Measurements from ENCODE around the gene ZC3H10.
"Not testable (repeated sequence)": the region's sequence is repeated elsewhere in the genome, so short reads cannot be mapped to it uniquely, and the experiment has no call there.

ZC3H10 gene, protein sequence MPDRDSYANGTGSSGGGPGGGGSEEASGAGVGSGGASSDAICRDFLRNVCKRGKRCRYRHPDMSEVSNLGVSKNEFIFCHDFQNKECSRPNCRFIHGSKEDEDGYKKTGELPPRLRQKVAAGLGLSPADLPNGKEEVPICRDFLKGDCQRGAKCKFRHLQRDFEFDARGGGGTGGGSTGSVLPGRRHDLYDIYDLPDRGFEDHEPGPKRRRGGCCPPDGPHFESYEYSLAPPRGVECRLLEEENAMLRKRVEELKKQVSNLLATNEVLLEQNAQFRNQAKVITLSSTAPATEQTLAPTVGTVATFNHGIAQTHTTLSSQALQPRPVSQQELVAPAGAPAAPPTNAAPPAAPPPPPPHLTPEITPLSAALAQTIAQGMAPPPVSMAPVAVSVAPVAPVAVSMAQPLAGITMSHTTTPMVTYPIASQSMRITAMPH

DNA sequence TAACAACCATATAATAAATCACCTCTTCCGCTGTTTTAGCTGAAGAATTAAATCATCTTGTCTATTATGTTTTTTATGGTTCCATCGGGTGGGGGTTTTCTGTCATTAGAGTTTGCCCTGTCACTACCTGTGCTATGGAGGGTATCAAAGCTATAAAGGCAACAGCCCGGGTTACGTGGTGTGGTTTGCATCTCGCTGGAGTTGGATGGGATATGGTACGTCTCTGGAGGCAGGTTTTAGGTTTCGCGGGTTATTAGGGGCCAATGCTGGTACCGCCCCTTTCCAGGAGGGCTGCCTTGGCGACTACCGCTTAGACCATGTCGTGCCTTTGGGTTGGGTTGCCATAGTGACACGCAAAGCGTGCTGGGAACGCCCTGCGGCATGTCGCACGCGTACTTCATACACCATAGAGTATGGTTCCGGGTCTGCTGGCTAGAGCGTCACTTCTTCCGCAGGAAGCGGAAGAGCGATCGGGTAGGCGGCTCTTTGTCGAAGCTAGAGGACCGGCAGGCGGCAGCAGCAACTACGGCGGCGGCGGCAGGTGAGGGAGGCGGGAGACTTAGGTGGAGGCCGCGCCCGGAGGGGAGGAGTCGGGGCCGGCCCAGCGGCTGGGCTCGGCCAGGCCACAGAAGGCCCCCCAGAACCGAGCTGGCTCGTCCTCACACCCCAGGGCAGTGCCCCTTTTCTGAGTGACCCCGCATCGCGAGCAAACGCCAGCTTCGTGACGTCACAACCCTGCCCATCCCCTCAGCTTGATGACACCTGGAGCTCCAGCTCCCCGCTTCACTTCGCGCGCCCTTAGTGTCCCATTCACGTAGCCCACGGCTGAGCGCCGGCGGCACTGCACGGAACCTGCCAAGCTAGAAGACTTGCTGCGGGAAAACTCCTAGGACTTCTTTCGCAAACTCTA lies at the start of gene ZC3H10:
Gene ZC3H10, plus strand, starts transcription at position 489 of the 910 bp plus-strand sequence. CDS start 2,297 bp downstream, outside the sequence.
- DNase-seq (ENCODE audit: low read depth in 2 of 2, low spot score in 1 of 2) = peak; percentile 93 to 95

DNA sequence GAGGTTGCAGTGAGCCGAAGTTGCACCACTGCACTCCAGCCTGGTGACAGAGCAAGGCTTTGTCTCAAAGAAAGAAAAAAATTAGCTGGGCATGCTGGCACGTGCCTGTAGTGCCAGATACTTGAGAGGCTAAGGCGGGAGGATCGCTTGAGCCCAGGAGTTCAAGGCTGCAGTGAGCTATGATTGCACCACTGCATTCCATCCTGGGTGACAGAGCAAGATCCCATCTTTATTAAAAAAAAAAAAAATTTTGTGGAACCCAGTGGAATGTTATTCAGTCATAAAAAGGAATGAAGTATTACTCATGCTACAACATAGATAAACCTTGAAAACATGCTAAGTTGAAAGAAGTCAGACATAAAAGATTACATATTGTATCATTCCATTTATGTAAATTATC lies 46.4 kb upstream of the ZC3H10 start:
- DNase-seq (ENCODE audit: low read depth in 2 of 2, low spot score in 1 of 2) = no peak

DNA sequence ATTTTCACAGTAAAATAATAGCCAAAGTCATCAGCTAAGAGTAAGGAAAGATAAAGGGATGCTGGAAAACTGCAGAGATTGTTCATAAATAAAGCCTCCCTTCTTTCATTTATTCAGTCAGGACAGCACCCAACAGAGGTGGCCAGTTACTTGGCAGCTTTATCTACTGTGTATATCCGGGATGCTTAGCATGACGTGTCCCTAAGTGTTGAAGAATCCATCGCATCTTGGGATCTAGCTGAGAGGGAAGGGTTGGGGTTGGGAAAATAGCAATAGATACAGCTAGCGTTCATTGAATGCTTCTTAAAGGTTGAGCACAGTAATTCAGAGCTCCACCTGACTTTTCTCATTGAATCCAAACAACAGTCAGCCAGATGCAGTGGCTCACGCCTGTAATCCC lies 43.7 kb upstream of the ZC3H10 start:
- no peak for DNase-seq (ENCODE audit: low read depth in 2 of 2, low spot score in 1 of 2)

DNA sequence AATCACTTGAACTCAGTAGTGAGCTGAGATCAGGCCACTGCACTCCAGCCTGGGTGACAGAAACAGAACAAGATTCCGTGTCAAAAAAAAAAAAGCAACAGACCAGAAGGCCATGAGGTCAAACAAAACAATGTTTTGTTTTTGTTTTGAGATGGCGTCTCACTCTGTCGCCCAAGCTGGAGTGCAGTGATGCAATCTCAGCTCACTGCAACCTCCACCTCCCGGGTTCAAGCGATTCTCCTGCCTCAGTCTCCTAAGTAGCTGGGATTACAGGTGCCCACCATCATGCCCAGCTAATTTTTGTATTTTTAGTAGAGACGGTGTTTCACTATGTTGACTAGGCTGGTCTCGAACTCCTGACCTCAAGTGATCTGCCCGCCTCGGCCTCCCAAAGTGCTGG lies 40.1 kb upstream of the ZC3H10 start:
- not testable (repeated sequence) for DNase-seq (ENCODE audit: low read depth in 2 of 2, low spot score in 1 of 2)

DNA sequence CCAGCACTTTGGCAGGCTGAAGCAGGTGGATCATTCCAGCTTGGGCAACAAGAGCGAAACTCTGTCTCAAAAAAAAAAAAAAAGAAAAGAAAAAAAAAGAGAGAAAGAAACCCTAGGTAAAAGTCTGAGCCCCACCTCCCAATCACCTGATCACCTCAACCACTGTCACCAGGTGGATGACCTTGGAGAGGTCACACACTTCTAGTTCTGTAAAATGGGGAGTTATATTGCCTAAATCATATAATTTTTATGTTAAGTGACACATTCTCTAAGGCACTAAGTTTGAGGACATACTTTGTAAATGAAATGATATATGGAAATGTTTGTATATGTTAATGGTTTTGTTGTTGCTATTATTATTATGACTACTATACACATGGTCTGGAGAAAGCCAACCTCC lies 39.6 kb upstream of the ZC3H10 start:
- no peak for DNase-seq (ENCODE audit: low read depth in 2 of 2, low spot score in 1 of 2)

DNA sequence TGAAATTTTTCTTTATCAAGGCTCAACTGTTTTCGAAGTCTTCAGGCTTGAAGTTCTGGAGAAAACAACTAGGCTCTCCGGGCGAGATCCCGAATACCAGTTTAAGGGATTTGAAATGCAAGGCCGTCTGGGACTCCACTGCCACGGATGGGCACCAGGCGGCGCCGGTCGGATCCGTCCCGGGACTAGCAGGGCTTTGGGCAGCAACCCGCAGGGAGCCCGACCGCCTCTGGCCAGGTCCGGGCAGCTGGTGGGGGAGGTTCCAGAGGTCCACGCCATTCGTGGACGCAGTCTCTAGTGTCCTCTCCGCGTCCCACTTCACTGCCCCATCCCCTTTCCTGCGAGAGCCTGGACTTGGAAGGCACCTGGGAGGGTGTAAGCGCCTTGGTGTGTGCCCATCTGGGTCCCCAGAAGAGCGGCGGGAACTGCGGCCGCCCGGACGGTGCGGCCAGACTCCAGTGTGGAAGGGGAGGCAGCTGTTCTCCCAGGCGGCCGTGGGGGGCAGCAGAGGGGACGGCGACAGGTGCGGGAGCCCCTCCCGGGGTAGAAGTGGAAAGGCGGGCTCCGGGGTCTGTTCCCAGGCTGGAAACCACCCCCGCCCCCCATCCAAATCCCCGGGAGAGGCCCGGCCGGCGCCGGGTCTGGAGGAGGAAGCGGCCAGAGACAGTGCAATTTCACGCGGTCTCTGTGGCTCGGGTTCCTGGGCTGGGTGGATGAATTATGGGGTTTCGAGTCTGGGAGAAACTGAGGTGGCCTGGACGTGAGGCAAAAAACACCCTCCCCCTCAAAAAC lies 38.9 kb upstream of the ZC3H10 start:
- DNase-seq (ENCODE audit: low read depth in 2 of 2, low spot score in 1 of 2) = peak; percentile 7 to 11

DNA sequence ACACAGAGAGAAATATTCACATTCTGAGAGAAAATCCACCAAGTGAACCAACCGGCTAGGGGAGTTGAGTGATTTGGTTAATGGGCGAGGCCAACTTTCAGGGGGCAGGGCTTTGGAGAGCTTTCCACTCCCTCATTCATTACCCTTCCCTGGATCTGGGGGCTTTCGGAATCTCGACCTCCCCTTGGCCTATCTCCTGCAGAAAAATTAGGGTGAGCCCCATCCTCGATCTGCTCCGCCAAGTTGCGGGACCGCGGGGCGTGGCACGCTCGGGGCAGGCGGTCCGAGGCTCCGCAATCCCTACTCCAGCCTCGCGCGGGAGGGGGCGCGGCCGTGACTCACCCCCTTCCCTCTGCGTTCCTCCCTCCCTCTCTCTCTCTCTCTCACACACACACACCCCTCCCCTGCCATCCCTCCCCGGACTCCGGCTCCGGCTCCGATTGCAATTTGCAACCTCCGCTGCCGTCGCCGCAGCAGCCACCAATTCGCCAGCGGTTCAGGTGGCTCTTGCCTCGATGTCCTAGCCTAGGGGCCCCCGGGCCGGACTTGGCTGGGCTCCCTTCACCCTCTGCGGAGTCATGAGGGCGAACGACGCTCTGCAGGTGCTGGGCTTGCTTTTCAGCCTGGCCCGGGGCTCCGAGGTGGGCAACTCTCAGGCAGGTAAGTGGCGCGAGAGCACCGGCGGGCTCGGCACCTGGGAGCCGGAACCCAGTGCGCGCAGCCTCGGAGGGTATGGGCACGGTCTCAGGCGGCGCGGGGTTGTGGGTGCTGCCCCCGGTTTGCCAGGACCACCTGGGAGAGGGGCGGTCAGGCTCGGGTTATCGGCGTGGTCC lies 38.1 kb upstream of the ZC3H10 start, which contains the start of gene ERBB3:
Gene ERBB3, plus strand, starts transcription at position 443 of the 833 bp plus-strand sequence. Its CDS starts 136 bp downstream, at position 579.
- peak; percentile 8 to 51 for DNase-seq (ENCODE audit: low read depth in 2 of 2, low spot score in 1 of 2)

DNA sequence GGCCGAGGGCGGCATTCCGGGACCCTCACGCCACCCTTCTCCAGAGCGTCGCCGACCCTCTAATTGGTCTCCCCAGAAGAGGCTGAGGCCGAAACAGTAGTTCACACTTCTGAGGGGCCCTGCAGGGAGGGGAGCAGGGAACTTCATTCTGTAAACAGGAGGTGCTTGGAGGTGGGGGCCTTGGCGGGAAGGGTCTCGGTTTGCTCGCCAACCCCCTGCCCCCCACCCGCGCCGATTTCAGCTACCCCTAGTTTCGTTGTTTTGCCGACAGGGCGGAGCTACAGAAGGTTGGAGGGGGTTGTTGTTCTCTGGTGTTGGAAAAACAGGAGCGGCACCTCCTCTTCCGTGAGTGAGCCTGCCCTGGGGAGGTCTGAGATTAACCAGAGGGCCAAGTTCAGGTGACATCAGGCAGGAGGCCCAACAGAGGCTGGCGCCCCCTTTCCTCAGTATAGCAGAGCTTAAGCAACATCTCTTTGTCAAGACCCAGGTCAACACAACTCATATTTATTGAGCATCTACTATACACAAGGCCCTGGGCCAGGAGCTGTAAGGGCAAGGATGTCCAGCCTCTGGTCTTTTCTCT lies 37.4 kb upstream of the ZC3H10 start:
- DNase-seq (ENCODE audit: low read depth in 2 of 2, low spot score in 1 of 2) = no peak

DNA sequence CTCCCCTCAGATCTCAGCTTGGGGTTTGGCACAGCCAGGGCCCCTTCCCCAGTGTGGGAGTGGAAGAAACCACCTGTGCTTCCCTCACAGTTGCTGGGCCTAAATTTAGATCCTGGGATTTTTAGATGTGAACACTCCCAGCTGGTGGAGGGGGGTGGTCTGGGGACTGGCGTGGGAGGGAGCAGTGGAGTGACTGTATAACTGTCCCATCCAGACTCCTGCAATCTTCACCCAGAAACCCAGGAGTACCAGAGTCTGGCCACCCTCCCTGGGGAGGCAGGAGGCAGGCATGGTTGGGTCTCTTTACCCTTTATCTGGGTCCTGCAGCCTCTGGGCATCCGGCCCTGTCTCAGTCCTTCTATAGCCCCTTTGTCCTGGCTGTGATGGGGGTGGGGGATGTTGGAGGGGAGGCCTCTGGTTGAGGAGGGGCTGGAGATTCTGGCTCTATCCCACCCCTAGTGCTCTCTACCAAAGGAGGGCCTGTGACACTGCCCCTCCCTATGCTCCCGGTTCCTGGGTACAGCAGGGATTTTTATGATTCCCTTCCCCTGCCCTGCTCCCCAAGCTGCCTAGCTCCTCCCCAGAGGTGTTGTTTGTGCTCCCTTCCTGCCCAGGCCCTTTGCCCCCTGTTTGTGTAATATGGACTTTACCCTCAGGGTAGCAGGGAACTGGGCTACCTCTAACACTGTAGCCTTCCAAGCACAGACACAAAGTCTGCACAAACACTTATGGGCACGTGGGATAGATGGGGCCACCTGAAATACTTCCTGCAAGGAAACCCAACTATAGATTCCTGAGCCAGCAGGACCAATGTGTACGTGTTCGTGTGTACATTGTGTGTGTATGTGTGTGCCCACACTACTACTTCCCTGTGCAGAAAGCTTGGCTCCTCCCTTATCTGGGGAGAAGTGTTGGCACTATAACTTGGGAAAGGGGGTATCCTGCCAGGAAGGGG lies 36.4 kb upstream of the ZC3H10 start:
- DNase-seq (ENCODE audit: low read depth in 2 of 2, low spot score in 1 of 2) = no peak

DNA sequence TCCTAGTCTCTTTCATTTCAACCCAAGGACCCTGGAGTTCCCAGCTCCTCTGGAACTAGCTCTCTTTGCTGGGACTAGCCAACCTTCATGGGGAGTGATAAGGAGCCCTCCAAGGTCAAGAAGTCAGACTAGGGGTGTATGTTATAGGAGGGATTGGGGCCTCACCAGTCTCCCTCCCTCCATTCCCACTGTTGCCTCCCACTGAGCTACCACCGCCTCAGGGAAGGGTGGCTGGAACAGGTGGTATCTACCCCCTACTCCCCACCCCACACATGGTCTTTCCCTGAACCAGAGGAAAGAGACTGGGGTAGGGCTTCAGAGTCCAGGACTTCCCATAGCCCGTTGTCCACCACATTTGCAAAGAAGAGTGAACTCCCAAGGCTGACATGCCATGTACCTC lies 35.7 kb upstream of the ZC3H10 start:
- no peak for DNase-seq (ENCODE audit: low read depth in 2 of 2, low spot score in 1 of 2)

DNA sequence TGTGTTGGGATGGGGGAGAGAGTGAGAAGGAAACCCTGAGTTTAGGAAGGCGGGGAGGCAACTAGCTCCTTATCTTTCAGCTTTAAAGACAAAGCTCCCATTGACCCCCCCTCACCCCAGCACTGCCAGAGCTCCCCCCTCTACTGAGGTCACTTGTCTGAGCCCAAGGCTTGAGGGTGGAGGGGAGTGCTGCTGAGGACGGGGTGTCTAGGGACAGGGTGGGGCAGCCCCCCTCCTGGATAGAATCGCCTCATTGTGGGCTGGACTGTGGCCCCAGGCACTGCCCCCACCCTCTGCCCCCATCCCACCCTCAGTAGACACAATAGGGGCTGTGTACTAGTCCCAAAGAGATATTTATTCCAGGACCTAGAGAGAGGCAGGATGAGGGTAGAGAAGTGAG lies 35.1 kb upstream of the ZC3H10 start:
- DNase-seq (ENCODE audit: low read depth in 2 of 2, low spot score in 1 of 2) = no peak

DNA sequence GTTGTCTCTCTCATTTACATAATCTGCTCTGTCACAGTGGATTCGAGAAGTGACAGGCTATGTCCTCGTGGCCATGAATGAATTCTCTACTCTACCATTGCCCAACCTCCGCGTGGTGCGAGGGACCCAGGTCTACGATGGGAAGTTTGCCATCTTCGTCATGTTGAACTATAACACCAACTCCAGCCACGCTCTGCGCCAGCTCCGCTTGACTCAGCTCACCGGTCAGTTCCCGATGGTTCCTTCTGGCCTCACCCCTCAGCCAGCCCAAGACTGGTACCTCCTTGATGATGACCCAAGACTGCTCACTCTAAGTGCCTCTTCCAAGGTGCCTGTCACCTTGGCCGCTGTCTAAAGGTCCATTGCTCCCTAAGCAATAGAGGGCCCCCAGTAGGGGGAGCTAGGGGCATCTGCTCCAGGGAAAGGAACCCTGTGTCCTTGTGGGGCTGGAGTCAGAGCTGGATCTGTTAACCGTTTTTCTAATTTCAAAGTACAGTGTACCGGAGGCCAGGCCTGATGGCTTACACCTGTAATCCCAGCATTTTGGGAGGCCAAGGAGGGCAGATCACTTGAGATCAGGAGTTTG lies 33.0 kb upstream of the ZC3H10 start:
- no peak for DNase-seq (ENCODE audit: low read depth in 2 of 2, low spot score in 1 of 2)

DNA sequence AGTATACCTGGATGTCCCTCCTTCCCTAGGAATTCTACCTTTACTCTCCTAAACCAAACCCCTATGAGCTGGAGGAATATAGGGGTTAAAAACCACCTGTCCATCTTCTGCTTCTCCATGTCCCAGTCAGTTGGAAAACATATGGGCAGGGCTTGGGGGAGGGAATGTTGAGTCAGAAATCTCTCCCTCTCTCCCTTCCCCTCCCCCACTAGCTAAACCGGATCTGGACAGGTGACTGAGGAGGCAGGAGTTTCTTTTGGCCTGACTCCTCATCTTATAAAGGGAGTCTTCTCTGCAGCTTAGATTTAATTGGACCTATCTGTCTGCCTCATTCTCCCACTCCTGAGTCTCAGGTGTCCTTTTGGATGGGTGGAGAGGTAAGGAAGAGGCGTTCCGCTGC lies 32.0 kb upstream of the ZC3H10 start:
- DNase-seq (ENCODE audit: low read depth in 2 of 2, low spot score in 1 of 2) = no peak

DNA sequence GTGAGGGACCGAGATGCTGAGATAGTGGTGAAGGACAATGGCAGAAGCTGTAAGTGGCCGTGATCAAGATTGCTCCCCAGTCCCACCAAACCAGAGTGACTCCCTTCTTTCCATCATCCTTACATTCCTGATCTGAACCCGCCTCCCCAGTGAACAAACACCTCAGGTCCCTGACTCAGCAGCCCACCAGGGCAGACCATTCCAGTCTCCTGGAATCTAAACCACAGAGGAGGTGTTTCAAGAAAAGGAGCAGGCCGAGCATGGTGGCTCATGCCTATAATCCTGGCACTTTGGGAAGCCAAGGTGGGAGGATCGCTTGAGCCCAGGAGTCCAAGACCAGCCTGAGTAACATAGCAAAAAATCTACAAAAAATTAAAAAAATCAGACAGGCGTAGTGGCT lies 31.5 kb upstream of the ZC3H10 start:
- DNase-seq (ENCODE audit: low read depth in 2 of 2, low spot score in 1 of 2) = no peak

DNA sequence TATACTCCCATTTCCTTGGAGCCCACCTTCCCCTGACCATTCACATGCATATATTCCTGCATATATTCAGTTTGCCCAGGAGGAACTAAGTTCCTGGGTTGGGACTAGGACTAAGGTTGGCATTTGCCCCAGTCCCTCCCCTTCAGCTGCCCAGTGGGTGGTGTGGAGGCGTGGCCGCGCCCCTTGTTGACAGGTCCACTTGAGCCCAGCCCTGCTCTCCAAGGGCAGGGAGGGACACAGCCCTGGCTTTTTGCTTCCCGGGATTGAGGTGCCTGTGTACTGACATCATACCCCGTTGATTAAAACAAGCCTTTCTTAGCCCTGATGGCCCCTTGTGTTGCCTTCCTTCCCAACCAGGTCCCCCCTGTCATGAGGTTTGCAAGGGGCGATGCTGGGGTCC lies 30.8 kb upstream of the ZC3H10 start:
- no peak for DNase-seq (ENCODE audit: low read depth in 2 of 2, low spot score in 1 of 2)

DNA sequence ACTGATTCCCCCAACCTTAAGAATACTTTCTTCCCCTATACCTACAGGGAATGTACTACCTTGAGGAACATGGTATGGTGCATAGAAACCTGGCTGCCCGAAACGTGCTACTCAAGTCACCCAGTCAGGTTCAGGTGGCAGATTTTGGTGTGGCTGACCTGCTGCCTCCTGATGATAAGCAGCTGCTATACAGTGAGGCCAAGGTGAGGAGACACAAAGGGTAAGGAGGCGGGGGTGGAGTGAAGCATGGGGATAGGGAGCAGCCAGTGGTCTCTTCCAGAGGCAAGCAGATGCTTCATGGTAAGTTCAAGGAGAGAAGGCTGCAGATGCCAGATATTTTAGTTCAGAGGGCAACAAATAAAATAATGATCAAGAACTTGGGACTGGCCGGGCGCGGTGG lies 20.3 kb upstream of the ZC3H10 start:
- DNase-seq (ENCODE audit: low read depth in 2 of 2, low spot score in 1 of 2) = no peak

DNA sequence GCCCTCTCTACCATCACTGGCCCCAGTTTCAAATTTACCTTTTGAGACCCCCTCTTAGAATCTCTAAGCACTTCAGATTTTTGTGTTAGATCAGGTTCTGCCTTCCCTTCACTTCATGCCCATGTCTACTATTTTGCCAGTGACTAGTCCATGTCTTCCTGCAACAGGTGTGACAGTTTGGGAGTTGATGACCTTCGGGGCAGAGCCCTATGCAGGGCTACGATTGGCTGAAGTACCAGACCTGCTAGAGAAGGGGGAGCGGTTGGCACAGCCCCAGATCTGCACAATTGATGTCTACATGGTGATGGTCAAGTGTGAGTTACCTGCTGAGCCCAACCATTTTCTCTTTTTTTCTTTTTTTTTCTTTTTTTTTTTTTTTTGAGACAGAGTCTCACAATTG lies 19.5 kb upstream of the ZC3H10 start:
- no peak for DNase-seq (ENCODE audit: low read depth in 2 of 2, low spot score in 1 of 2)

DNA sequence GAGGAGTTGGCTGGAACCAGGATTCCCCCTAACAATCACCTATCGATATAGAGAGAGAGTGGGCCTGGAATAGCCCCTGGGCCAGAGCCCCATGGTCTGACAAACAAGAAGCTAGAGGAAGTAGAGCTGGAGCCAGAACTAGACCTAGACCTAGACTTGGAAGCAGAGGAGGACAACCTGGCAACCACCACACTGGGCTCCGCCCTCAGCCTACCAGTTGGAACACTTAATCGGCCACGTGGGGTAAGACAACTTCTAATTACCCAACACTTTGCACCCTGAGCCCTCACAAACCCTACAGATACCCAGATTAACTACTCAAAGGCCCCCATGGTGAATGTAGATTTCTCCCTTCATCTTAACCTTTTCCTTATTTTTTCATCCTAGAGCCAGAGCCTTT lies 18.3 kb upstream of the ZC3H10 start:
- no peak for DNase-seq (ENCODE audit: low read depth in 2 of 2, low spot score in 1 of 2)
